Natural killer cell treated with Interleukin-12 subunit alpha and Interleukin-12 subunit beta and Interleukin-15 and Interleukin-18, amount 100 ng/mL, for 72 hours (primary cell): ENCODE data around the gene HOXB8. TPM values are rescaled to one million over a fixed set of nuclear protein-coding genes. Genes with fewer than 3 reads are reported as not detected.

Experiments used
- ATAC-seq, 2 donors: fragments of 150-1000 bp; cut with Tn5 transposase in 1 of 2; sonication (Bioruptor Pico), chemical (Tn5 transposase) in 1 of 2; 2 replicates each; pipeline ENCODE4 v1.10.0; 2021
- DNase-seq: peaks from one replicate; pipeline ENCODE4 v3.0.0; 2022; ENCODE audit warnings: low spot score
- H3K27ac Mint-ChIP-seq, 2 donors: 1 replicate in 1 of 2; 2 replicates in 1 of 2; pipeline ENCODE4 v1.8.0; 2022; ENCODE audit warnings: mixed read lengths in 2 of 2, mild to moderate bottlenecking in 1 of 2, moderate library complexity in 1 of 2
- H3K27me3 Mint-ChIP-seq, 2 donors: 1 replicate in 1 of 2; 2 replicates in 1 of 2; pipeline ENCODE4 v1.8.0; 2022; ENCODE audit warnings: mixed read lengths in 2 of 2
- H3K36me3 Mint-ChIP-seq: one replicate; pipeline ENCODE4 v1.8.0; 2022; ENCODE audit warnings: mixed read lengths
- H3K4me1 Mint-ChIP-seq, 2 donors: 1 replicate in 1 of 2; 2 replicates in 1 of 2; pipeline ENCODE4 v1.8.0; 2022; ENCODE audit warnings: low read depth in 2 of 2, mixed read lengths in 2 of 2, mild to moderate bottlenecking in 1 of 2
- H3K4me3 Mint-ChIP-seq: one replicate; pipeline ENCODE4 v1.8.0; 2022; ENCODE audit warnings: mixed read lengths
- H3K9me3 Mint-ChIP-seq: 2 replicates; pipeline ENCODE4 v1.8.0; 2022; ENCODE audit warnings: mixed read lengths
- total RNA-seq, 2 donors: library from RNA; stranded (reverse); gene quantifications; one replicate each; pipeline ENCODE4 v1.2.3, GENCODE V29; 2022

The HOXB8 gene
- total RNA-seq, 2 donors from 2014 or later: not detected

DNA sequence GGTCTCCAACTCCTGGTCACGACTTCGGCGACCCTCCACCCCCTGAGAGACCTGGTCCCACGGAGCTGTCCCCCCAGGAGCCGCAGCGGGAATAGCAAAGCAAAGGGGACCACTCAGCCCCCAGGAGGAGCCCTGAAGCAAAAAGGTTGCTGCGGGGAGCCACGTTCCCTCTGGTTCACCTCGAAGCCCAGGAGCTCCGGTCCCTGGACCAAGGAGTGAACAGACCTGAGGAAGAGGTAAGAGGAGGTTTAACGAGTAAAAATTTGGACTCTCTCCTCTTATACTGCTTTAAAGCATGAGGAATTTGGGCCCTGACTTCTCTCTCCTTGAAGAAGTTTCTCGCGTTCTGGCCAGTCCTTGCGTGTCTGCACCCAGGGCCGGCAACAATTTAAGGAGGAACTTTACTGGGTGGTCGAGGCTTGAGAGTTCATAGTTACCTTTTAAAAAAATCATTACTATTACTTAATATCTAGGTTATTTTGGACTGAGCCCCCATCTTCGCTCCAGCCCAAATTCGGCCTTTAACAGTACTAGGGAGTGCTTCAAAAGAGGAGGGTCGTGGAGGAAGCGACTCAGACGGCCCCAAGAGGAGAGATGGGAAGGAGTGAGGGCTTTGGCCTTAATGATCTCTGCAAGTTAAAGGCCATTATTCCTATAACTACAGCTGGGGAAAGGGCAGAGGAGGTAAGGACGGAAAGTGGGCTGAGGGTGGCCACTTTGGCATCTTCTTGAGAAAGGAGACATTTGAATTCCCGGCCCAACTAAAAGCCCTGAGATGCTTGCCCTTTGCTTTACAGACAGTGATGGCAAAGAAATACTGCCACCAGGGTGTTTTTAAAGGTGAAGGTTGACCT, 28.0 kb upstream of the HOXB8 start:
- H3K27me3 Mint-ChIP-seq: peaks cover 42 to 58% of the 10 kb centered on the region in 2 donors
- H3K9me3 Mint-ChIP-seq: no peaks in the 10 kb centered on the region
- DNase-seq: no peak
- ATAC-seq: no peak
- H3K4me1 Mint-ChIP-seq: peaks cover 16 to 25% of the 10 kb centered on the region in 2 donors
- H3K36me3 Mint-ChIP-seq: no peaks in the 10 kb centered on the region
- no peak overlapping the region for H3K4me3 Mint-ChIP-seq
- no peak overlapping the region for H3K27ac Mint-ChIP-seq

GRCh38 chr17:48642059-48642842, 27.2 kb upstream of the HOXB8 start:
- Mint-ChIP-seq H3K36me3 (no peaks in the 10 kb centered on the region), H3K9me3 (no peaks in the 10 kb centered on the region), H3K4me1 (peaks cover 10 to 19% of the 10 kb centered on the region in 2 donors), H3K4me3 (no peak overlapping the region), H3K27me3 (peaks cover 48 to 61% of the 10 kb centered on the region in 2 donors), H3K27ac (no peak overlapping the region)
- no peak for DNase-seq
- no peak for ATAC-seq

DNA sequence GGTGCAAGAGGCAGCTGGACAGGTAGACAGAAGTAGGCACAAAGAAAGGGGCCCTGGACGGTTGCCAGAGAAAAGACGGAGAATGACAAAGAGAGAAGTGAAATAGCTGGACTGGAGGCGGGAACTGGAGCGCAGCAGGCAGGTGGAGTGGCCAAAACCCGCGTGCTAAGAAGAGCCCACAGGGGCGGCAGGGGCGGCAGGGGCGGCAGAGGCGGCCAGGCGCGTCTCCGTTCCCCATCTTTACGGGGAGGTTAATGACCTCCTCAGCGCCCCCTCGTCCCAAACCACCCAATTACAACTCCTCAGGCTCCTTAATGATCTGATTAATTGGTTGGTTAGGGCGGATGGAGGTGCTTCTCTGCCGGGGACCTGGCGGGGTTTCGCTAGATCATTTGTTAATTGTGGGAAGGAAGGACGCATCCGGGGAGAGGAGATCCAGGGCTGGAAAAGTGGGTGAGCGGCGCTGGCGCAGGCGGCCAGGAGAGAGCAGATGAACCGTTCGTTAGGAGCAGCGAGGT, 26.5 kb upstream of the HOXB8 start:
- no peaks in the 10 kb centered on the region for H3K9me3 Mint-ChIP-seq
- H3K27ac Mint-ChIP-seq: no peak overlapping the region
- H3K4me3 Mint-ChIP-seq: no peak overlapping the region
- peaks cover 9 to 14% of the 10 kb centered on the region in 2 donors for H3K4me1 Mint-ChIP-seq
- peaks cover 55 to 64% of the 10 kb centered on the region in 2 donors for H3K27me3 Mint-ChIP-seq
- no peaks in the 10 kb centered on the region for H3K36me3 Mint-ChIP-seq
- ATAC-seq: no peak
- DNase-seq: no peak

GRCh38 chr17:48640858-48641180, 25.7 kb upstream of the HOXB8 start:
- peaks cover 57 to 62% of the 10 kb centered on the region in 2 donors for H3K27me3 Mint-ChIP-seq
- H3K4me1 Mint-ChIP-seq: peaks cover 10% of the 10 kb centered on the region in 2 donors
- H3K36me3 Mint-ChIP-seq: no peaks in the 10 kb centered on the region
- no peak for ATAC-seq
- H3K9me3 Mint-ChIP-seq: no peaks in the 10 kb centered on the region
- H3K27ac Mint-ChIP-seq: no peak overlapping the region
- no peak for DNase-seq
- no peak overlapping the region for H3K4me3 Mint-ChIP-seq

- ATAC-seq (no peak), DNase-seq (no peak)
- no peak overlapping the region for H3K27ac Mint-ChIP-seq
- no peak overlapping the region for H3K4me3 Mint-ChIP-seq
- peaks cover 57 to 58% of the 10 kb centered on the region in 2 donors for H3K27me3 Mint-ChIP-seq
- no peaks in the 10 kb centered on the region for H3K36me3 Mint-ChIP-seq
- H3K9me3 Mint-ChIP-seq: no peaks in the 10 kb centered on the region
- peaks cover 9 to 10% of the 10 kb centered on the region in 2 donors for H3K4me1 Mint-ChIP-seq
These were observed 25.1 kb upstream of the HOXB8 start for GRCh38 chr17:48639982-48640857.

DNA sequence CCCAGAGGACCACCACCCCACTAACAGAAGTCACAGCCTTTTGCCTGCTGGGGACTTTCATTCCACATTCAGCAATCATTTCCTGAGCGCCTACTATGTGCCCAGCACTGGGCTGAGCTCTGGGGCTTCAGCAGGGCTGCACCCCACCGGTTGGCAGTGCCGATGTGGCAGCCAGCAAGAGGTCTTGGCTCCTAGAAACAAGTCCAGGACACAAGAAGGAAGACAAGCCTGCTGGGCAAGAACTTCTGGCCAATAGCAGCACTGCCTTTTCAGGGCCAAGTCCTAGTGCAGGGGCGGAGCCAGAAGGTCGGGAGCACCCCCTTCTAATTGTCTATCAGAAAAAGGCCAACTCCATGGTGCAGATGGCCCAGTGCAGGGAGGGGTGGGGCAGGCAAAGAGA, 24.0 kb upstream of the HOXB8 start:
- DNase-seq: no peak
- H3K4me3 Mint-ChIP-seq: no peak overlapping the region
- no peaks in the 10 kb centered on the region for H3K9me3 Mint-ChIP-seq
- no peak overlapping the region for H3K27ac Mint-ChIP-seq
- peaks cover 48 to 54% of the 10 kb centered on the region in 2 donors for H3K27me3 Mint-ChIP-seq
- peaks cover 9 to 10% of the 10 kb centered on the region in 2 donors for H3K4me1 Mint-ChIP-seq
- no peaks in the 10 kb centered on the region for H3K36me3 Mint-ChIP-seq
- no peak for ATAC-seq

DNA sequence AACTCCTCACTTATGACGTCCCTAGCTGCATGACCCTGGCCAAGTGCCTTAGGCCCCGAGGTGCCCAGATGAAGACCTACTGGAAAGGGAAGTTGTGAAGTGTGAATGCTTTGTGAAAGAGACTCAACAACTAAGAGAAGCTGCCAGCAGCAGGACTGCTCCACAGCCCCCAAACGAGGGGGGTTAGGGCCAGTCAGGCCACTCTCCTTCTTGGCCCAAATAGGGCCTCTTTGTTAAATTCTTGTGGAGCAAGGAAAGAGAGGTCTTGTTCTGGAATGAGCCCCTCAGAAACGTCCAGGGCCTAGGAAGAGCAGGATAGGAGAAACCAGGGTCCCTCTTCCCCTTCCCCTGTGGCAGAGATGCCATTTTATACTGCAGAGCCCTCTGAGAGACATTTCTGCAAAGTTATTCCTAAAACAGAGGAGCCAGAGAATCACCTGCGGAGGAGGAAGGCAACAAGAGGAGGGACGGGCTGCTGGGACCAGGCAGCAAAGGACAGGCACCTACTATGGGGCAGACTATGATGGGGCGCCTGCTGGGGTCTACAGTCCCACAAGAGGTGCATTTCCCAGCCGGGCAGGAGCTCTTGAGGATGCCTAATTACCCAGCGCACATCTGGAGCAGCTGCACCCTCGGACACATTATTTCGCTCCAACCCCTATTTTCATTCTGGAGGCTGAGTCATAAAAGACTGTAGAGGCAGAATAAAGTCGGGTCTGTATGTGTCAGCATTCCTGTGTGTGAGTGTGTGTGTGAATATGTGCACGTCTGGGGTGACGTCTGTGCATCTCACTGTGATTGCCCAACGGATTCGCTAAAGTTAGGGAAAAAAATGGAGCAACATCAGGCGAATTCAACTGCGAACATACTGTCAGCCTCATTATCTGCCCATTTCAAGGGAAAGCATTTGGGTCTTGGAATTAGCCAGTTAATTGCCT, 22.5 kb upstream of the HOXB8 start:
- H3K4me1 Mint-ChIP-seq: peaks cover 14% of the 10 kb centered on the region in 2 donors
- peak overlapping the region in 1 of 2 donors; percentile 21 for H3K27ac Mint-ChIP-seq
- no peak overlapping the region for H3K4me3 Mint-ChIP-seq
- ATAC-seq: no peak
- peak; percentile 44 for DNase-seq
- no peaks in the 10 kb centered on the region for H3K36me3 Mint-ChIP-seq
- peaks cover 43 to 52% of the 10 kb centered on the region in 2 donors for H3K27me3 Mint-ChIP-seq
- no peaks in the 10 kb centered on the region for H3K9me3 Mint-ChIP-seq

GRCh38 chr17:48636177-48637018, 21.3 kb upstream of the HOXB8 start:
- peaks cover 11 to 12% of the 10 kb centered on the region in 2 donors for H3K4me1 Mint-ChIP-seq
- peak overlapping the region in 1 of 2 donors; percentile 21 for H3K27ac Mint-ChIP-seq
- peaks cover 40 to 50% of the 10 kb centered on the region in 2 donors for H3K27me3 Mint-ChIP-seq
- H3K9me3 Mint-ChIP-seq: no peaks in the 10 kb centered on the region
- peak overlapping the region; percentile 30 for H3K4me3 Mint-ChIP-seq
- H3K36me3 Mint-ChIP-seq: no peaks in the 10 kb centered on the region
- peak; percentile 80 to 86 for ATAC-seq
- peak; percentile 79 for DNase-seq

DNA sequence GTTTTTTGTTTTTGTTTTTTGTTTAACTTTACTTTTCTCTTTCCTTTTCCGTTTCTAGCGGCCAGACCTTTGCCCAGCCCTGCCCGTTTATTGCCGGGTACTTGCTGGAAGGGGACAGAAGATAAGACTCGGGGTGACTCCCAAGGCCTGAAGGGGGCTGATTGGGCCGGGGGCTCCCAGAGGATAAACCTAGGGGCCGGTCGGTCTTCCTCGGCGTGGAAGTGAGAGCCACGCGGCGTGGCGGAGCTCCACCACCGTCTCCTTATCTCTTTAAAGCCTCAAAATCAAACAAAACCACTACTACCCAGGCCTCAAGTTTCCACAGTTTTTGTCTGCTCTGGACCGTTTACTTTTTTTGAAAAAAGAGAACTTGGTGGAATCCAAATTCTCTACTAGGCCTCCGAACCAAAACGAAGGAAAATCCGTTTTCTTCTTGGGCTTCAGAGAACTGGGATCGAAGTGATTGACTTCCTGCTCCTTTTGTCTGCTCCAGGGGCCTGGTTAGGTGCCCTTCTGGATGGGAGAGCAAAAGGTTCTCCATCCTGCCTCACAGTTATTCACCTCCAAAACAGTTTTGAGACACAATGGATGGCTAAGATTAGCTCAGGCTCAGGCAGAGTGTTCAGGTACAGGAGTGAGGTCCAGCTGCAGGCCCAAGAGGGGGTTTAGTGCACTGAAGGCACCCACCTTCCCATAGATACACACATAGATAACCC, 19.6 kb upstream of the HOXB8 start:
- Mint-ChIP-seq H3K4me3 (peak overlapping the region; percentile 60), H3K9me3 (no peaks in the 10 kb centered on the region), H3K27me3 (peaks cover 46 to 50% of the 10 kb centered on the region in 2 donors), H3K27ac (no peak overlapping the region), H3K36me3 (no peaks in the 10 kb centered on the region), H3K4me1 (peaks cover 8 to 10% of the 10 kb centered on the region in 2 donors)
- no peak for ATAC-seq
- DNase-seq: no peak

DNA sequence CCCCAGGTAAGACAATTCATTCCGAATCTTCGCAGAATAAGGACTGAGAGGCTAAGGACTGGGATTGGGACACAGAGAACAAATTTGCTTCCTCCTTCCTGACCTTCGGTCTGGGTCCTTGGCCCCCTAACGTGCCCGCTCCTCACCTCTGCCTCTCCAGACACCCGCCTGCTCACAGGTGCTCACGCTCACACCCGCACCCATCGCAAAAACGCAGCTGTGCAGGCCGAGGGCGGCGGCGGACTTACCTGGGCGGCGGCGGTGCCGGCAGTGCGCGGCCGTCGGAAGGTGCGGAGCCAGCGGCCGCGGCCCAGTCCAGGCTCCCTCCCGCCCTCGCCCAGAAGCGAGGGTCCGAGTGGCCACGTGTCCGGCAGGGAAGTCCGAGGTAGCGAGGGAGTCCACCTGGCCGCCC, 18.2 kb upstream of the HOXB8 start:
- Mint-ChIP-seq H3K27me3 (peaks cover 56 to 59% of the 10 kb centered on the region in 2 donors), H3K4me1 (peaks cover 8 to 11% of the 10 kb centered on the region in 2 donors), H3K9me3 (no peaks in the 10 kb centered on the region), H3K27ac (no peak overlapping the region), H3K36me3 (no peaks in the 10 kb centered on the region), H3K4me3 (peak overlapping the region; percentile 76)
- DNase-seq (peak; percentile 54), ATAC-seq (no peak)

DNA sequence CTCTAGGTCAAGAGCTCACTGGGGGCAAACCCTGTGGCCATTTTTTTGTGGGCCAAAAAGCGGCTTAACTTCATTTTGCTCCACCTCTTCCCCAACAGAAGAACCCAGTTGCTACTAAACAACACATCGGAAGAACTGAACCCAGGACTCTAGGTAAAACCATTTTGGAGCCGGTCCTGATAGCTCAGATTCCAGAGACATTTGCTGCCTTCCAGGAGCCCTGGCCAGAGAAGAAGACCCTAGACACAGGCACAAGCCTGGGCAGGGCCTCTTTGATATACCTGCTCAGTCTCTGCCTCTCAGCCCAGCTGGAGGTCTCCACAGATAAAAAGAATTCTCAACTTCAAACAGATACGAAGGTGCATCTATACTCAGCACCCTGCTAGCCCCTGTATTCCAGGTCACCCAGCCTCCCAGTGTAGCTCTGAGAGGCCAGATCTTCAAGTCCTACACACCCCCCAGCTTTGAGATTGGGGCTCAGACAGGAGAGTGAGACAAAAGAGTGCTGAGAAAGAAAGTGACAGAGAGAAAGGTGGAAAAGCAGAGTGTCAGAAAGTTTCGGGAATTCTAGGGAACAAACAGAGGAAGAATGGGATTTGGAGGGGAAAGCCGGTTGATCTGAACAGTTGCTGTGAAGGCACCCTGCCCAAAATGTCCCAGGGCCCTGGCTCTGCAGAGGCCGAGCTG, 17.6 kb upstream of the HOXB8 start:
- no peak for ATAC-seq
- peaks cover 57 to 62% of the 10 kb centered on the region in 2 donors for H3K27me3 Mint-ChIP-seq
- H3K4me1 Mint-ChIP-seq: peaks cover 8 to 15% of the 10 kb centered on the region in 2 donors

More for the DNA sequence above, 17.6 kb upstream of the HOXB8 start:
- no peaks in the 10 kb centered on the region for H3K9me3 Mint-ChIP-seq
- H3K4me3 Mint-ChIP-seq: peak overlapping the region; percentile 76
- H3K36me3 Mint-ChIP-seq: no peaks in the 10 kb centered on the region
- no peak for DNase-seq
- H3K27ac Mint-ChIP-seq: no peak overlapping the region
